KG1 (cell line): ENCODE measurements around the gene TBC1D5.

Experiments used
- DNase-seq: peaks from one replicate; lab custom pipeline; 2025; lab: John Stamatoyannopoulos, UW

Gene TBC1D5

DNA sequence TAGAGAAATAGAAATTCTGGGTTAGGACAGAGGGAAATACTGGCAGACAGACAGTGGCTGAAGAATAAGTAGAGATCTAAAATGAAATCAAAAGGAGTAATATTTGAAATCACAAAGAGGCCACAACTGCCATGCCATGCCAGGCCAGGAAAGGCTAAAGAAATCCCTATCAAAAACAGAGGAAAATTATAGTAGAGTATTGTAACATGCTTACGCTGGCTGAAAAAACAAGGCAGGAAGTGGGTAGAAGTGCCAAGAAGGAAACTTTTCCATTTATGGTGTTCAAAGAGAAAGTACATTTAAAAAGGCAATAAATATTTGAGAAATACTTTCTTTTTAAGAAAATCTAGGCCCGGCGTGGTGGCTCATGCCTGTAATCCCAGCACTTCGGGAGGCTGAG, 442.0 kb downstream of the TBC1D5 start:
- DNase-seq, result no peak

DNA sequence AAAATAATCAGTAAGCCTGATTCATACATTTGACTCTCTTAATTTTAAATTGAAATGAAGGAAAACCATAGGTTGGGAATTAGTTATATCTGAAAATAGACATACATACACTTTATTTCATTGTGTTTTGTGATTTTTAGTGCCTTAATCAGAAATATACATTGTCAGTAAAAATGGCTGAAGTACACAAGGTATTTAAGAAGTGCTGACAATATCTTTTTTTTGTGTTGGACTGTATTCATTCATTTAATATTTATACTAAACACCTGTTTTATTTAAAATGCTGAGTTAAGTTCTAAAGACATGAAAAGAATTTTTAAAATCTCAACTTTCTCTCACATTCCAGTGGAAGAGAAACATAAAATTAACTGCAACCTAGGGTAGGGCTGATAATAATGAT, 444.4 kb downstream of the TBC1D5 start:
- DNase-seq, result no peak

DNA sequence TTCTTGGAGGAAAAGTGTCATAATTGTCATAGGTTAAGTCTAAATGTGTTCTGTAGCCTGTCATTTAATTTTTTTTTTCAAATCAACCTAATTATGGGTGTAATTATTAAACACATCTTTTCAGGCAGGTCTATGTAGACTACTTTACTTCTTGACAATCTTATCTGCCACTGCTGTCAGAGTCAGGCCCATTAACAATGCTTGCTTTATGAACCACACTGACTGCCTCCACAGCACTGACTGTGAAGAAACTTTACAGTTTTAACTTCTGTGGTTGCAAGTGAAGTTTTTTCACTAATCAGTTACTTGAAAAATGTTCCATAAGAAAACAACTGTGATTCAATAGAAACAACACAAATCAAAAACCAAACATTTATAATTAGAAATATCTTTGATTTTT, 449.9 kb downstream of the TBC1D5 start:
- DNase-seq, result no peak

DNA sequence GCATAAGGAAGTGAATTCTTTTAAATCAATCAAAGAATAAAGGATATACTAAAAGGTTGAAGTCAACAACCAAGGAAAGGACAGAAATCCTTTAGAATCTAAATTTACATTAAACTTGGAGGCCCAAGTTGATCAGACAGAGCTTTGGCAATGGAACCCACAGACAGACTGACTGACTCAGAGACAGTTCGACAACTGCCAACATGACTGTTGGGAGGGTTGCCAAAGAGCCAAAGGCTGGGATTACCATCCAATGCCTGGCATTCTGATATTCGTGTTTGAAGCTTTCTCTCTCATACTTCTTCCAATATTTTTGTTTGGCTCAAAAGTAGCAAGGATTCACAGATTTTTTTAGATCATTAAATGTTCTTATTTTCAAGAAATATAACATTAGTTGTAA, 451.5 kb downstream of the TBC1D5 start:
- no peak for DNase-seq

DNA sequence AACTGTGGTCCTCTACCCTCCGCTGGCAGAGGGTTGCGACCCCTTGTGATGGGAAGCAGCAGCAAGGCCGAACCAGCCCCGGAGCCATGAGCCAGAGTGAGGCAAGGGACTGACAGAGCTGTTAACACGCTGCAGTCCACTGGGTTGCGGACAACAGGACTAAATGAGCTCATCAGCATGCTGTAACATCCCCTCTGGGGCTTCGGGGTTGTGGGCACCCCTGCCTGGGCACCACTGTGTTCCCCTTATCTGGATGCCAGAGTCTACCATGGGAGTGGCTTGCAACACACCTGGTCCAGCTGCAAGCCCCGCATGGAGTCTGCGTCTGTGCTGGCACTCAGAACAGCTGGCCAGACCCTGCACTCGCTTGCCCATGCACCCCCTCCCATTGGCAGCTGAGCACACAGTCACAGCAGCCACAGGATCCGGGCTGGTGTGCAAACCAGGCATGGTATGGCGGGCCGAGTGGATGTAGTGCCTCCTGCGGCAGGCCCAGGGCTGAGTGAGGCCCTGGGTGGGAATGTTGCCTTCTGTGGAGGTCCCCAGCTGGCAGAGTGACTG, 453.5 kb downstream of the TBC1D5 start:
- DNase-seq, result no peak

DNA sequence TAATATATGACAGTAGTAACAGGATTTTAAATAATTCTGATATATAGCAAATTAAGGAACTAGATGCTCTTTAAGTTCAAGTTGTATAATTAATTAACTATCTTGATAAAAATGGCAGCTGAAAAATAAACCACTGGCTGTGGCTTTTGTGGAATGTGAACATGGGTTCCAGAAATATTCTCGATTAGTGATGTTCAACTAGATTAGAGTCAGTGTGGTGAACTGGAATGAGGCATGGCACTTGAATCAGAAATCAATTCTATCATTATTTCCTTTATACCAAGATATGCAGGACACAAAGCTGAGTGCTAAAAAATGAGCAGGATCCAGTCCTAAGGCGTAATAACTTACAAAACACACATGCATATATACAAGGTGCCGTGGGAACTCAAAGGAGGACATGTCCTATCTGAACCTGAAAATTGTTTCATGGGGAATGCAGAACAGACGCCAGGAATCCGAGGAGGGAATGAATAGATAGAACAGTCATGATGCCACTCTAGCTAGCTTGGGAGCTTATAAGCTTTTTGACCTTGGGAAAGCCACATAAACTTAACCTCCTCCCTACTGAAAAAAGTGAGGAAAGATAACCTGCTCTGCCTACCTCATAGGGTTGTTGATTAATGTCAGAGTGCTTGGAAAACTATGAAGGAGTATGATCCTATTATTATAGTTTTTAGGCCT, 455.3 kb downstream of the TBC1D5 start:
- DNase-seq, result no peak

DNA sequence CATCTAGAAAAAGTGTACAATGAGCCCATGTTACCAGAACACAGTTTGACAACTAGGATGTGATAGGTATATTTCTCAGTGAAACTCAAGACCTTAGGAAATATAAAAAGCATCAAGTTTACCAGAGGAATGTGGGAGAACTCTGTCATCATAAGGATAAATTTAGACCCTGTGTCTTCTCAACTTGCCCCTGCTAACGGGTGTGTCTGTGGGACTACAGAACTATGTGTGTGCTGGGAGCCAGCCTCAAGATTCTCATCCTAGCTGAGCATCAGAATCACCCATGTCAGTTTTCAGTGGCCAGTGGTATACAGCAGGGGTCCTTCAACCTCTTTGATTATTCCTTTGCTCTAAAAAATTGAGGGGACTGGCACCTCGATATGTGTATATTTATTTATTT, 464.4 kb downstream of the TBC1D5 start:
- DNase-seq, result no peak

DNA sequence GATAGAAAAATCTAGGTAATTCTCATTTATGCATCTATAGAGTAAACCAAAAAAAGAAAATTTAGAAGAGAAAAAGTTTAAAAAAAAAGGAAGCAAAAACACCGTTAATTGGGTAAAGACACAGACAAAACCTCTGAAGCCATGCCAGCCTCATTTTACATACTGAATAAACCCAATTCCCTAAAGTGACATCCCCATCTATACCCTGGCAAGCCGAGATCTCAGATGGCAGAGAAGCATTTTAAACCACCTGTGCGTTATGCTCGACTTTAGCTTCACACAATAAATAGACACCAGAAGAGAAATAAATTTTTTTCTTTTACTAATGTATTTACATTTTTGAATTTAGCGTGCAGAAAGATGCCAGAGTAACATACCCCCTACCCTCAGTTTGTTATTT, 475.6 kb downstream of the TBC1D5 start:
- DNase-seq, result no peak

DNA sequence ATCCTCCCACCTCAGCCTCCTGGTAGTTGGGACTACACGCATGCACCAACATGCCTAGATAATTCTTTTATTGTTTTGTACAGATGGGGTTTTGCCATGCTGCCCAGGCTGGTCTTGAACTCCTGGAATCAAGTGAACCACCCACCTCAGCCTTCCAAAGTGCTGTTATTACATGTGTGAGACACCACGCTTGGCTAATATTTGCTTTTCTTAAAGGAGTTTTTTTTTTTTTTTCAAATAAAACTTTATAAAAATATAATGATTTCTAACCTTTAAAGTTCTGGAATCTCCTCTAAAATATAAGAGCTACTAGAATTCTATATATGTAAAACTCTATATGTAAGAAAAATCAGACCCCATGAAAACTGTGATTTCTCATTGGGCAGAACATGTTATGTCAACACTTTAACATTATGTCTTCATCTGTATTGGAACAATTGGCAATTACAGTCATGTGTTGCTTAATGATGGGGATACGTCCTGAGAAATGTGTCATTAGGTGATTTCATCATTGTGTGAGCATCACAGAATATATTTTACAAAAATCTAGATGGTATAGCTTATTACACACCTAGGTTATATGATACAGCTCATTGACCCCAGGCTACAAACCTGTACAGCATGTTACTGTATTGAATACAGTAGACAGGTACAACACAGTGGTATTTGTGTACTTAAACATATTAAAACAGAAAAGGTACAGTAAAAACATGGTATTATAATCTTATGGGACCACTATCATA, 480.6 kb downstream of the TBC1D5 start:
- DNase-seq, result no peak

DNA sequence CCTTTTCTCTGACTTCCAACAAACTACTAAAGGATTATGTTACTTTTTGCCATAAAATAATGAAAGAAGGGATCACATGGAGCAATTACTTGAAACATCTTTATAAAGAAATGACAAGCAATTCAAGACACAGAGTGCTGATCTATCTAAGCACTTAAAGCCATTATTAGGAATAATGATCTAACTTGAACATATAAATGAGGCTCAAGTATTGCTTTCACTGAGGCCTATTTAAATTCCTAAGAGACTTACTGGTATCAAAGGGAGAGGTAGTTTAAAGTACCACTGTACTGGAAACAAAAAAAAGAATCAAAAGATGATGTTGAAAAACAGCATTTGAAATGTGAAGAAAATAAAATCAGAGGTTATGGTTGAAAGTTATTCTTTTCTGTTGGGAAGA, 482.2 kb downstream of the TBC1D5 start:
- DNase-seq, result no peak

DNA sequence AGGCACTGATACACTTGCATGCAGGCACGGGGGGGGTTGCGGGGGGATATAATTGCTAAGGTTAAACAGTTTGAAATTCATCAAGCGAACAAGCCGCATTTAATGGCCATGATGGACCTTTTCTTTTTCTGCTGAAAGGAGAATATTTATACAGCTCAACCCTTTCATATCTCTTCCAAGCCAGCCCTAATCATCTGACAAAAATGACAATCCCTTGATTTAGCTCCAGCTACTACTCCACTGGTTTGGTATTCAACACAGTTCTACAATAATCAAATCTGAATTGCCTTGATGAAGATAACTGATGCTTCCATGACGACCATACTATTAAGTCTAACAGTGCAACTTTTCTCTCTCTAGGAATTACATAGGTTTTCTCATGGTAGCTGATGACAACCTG, 482.7 kb downstream of the TBC1D5 start:
- DNase-seq, result no peak

DNA sequence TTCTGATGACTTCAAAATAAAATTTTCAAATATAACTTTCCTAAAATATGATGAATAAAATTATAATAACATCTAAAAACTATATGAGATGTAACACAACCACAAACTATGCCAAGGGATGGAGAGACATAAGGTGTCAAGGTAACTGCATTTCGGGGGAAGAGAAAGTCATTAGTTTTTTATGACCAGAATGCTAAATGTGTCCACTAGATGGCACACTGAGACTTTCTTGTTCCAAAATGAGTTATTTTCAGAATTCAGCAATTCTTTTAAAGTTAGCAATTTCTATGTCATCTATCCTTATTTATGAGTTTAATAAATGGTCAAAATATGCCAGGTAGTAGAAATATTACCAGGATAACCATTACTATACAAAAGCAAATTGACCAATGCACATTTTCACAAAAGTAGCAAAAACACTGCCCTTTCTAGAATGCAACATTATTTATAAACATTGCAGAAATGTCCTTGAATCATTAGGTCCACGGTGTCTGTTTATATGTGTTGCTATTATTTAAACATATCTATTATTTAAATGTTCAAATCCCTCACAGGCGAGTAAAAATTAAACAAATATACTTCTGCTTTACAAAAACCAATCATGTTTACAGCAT, 483.5 kb downstream of the TBC1D5 start:
- DNase-seq, result peak; percentile 25

DNA sequence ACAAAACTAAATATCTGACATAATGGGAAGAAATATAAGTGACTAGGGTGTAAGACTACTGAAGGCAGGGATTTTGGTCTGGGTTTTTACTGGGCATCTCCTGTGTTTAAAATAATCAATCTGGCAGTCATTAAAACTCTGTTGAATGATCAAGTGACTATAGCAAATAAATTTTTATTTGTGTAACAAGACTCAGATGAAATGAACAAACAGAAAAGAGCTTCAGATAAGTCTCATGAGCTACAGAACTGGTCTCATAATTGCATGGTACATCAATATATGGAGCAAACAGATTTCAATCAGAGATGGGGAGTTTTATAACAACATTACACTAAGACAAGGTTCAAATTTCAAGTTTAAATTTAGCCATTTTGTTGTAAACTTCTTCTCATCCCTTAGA, 485.2 kb downstream of the TBC1D5 start:
- DNase-seq, result no peak

DNA sequence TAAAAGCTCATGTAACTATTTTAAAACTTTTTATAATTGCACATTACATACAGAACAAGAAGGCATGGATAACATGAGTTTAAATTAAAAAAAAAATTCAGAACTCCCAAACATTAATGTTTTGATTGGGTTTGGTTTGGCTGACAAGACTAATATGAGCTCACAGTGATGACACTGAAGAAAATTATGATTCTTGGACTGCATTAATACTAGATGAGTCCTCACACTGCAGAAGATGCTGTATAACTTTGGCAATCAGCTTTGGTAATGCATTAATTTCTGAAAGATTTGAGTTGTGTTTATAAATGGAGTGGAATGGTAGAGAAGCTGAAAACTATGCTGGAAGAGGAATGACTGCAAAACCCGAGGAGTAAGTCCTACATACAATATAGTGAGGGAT, 498.8 kb downstream of the TBC1D5 start:
- no peak for DNase-seq

DNA sequence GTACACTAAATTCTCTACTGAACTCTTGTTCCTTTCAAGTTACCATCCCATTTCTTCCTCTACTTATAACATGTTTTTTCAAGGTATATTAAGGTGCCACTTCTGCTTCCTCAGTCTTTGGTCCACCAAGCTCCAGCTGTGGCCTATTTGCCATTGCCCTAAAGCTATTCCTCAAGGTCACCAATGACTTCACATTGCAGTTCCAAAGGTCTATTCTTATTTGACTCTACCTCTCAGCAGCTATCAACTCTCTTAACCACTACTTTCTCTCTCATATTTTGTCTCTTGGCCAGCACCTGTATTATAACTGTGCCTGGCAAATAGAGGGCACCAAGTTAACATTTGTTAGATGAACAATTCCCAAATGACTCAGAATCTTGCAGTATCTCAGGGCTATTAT, 503.0 kb downstream of the TBC1D5 start:
- no peak for DNase-seq

DNA sequence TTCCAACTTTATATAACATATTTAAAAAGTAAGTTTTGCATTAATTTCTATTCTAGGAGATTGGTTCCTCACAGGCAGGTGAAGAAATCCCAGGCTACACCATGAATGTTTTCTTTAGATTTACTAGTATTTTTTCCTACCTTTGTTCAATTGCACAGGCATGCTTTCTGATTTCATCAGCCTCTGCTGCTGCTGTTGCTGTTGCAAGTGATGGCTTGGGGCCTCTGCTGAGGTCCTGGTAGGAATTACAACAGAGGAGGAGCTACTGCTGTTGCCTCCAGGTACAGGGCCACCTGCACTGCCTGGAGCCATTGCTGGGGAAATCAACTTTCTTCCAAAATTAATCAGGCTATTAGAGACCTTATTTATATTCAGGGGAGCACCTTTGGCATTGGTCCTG, 504.4 kb downstream of the TBC1D5 start:
- DNase-seq, result no peak

DNA sequence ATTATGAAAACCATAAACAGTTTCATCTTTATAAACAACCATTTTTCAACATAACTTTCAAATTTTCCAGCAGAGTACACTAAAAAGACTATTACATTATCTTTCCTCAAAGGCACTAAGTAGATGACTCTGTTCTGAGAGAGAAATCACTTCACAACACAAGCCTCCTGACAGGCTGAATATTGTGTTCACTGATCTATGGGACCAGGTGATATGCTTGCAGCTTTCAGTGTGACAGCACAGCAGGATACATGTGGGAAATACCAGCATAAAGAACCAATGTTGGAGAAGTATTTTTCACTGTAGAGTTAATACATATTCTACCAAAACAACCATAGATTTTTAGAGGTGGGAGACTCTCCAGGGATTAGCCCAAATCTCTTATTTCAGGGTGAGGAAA, 507.1 kb downstream of the TBC1D5 start:
- no peak for DNase-seq

DNA sequence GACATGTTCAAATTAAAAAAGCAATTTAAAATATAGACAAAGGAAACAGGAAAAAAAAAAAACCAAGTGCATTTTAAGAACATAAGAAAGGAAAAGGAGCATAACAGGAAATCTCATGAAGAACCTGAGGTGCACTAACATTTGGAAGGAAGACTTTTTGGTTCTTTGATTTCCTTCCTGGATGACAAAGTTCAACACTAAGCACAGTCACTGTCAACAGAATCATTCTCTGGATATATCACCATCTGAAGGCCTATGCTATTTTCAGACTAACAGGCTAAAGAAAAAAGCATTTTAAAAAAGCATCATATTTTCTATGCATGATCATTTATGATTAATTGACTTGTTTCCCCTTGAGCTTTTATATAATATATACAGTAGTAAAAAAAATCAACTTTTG, 508.0 kb downstream of the TBC1D5 start:
- DNase-seq, result no peak

DNA sequence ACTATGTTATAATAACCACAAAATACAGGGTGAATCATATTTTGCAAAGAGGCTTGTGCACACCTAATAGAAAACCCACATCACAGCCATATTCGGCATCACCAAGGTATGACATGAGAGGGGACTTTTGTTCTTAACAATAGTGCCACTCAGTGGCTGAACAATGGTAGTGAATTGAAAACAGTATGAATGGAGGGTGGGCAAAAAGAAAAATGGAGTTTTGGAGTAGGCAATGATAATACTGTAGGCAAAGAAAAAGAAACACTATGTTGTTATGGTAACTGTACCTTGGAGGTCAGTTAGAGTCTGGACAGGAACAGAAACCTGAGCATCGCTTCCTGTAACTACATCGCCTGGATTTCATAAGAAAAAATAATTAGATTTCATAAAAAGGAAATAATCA, 509.0 kb downstream of the TBC1D5 start:
- peak; percentile 25 for DNase-seq

DNA sequence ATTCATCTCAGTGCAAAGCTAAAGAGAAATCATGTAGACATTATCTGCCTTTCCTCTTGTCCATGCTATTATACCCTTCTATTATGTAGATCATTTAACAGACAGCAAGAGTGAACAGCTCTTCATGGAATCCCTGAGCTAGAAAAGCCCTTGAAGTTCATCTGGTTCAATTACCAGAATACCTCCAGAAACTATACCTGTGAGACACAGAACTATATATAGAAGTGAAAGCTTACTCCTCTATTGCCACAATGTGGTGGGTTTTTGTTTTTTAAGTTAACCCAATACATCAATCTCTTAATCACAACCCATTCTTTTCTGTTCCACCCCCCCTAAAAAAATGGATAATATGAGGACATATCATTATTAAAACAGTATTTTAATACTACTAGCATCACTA, 510.0 kb downstream of the TBC1D5 start:
- DNase-seq, result no peak

DNA sequence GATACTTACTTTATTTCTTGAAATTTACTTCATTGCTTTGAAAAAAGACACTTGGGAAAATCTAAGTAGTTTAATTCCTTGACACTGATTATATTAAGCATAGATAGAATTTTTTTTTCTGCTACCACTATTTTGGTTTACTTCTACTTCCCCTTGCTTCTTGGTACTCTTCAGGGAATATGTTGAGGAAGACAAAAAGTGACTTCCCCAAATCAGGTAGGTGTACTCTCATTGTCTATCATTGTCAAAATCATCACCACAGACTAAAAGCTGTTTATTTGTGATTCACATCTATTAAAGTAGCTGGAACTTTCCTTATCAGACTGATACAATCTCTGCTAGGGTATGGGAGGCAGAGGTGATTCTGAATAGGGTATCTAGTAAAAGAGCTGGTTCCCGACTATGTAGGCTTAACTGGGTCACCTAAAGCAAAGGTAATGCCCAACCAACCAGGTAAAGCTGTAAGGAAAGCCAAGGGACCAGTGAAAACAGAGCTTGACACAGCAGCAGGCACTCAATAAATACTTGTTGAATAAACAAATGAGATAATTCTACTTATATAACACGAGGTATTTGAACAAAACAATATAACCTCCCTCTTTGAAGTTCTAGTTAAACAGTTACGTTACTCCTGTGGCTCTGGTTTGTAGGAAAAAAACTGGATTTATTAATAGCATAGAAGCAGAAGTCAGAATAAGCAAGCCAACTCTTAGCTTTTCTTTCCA, 510.7 kb downstream of the TBC1D5 start:
- no peak for DNase-seq

DNA sequence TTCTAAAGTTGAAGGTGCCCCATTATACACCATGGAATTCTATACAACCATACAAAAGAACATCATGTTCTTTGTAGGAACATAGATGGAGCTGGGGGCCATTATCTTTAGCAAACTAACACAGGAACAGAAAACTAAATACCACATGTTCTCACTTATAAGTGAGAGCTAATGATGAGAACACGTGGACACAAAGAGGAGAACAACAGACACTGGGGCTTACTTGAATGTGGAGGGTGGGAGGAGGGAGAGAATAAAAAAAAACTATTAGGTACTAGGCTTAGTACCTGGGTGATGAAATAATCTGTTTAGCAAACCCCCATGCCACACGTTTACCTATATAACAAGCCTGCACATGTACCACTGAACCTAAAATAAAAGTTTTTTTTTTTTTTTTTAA, 515.0 kb downstream of the TBC1D5 start:
- no peak for DNase-seq

DNA sequence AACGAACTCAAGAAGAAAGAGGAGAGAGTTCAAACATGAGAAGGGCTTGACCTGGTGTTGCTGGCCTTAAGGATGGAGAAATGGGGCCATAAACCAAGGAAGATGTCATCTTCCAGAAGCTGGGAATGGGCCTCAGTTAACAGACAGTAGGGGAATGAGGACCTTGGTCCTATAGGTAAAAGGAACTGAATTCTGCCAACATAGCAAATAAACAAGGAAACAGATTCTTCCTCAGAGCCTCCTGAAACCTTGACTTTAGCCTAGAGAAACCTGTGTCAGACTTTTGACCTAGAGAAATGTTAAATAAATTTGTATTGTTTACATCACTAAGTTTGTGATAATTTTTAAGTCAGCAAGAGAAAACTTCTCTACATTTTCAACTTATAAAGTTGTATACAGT, 520.9 kb downstream of the TBC1D5 start:
- DNase-seq, result no peak
